HEK293T (cell line): ENCODE measurements around the gene VPS16.

ENCODE experiments used
- FOXM1 ChIP-seq: fragments of 450-650 bp; IDR thresholded peaks from 2 replicates; pipeline ENCODE4 v1.6.1; 2017; ENCODE audit warnings: mild to moderate bottlenecking, borderline replicate concordance
- SUZ12 ChIP-seq: fragments of 450-650 bp; IDR thresholded peaks from 2 replicates; pipeline ENCODE4 v1.6.1; 2016; ENCODE audit warnings: mild to moderate bottlenecking

DNA sequence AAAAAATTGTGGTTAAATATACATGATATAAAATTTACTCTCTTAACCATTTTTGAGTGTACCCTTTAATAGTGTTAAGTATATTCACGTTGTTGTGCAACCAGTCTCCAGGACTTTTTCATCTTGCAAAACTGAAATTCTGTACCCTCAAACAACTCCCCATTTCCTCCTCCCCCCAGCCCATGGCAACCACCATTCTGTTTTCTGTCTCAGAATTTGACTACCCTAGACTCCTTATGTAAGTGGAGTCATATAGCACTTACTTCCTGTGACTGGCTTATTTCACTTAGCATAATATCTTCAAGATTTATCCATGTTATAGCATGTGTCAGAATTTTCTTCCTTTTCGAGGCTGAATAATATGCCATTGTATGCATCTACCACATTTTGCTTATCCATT, 5.1 kb downstream of the VPS16 start:
- TF ChIP-seq SUZ12 = no peak
- TF ChIP-seq FOXM1 = no peak
